GM18517 (cell line): ENCODE measurements around the gene ABI3BP.

Source experiments
- ATAC-seq: cut with Tn5 transposase; IDR thresholded peaks from one replicate; pipeline ENCODE4 v1.9.1; 2021; ENCODE audit warnings: mild to moderate bottlenecking, moderate library complexity; ENCODE audit not compliant: unreplicated experiment

Gene ABI3BP

DNA sequence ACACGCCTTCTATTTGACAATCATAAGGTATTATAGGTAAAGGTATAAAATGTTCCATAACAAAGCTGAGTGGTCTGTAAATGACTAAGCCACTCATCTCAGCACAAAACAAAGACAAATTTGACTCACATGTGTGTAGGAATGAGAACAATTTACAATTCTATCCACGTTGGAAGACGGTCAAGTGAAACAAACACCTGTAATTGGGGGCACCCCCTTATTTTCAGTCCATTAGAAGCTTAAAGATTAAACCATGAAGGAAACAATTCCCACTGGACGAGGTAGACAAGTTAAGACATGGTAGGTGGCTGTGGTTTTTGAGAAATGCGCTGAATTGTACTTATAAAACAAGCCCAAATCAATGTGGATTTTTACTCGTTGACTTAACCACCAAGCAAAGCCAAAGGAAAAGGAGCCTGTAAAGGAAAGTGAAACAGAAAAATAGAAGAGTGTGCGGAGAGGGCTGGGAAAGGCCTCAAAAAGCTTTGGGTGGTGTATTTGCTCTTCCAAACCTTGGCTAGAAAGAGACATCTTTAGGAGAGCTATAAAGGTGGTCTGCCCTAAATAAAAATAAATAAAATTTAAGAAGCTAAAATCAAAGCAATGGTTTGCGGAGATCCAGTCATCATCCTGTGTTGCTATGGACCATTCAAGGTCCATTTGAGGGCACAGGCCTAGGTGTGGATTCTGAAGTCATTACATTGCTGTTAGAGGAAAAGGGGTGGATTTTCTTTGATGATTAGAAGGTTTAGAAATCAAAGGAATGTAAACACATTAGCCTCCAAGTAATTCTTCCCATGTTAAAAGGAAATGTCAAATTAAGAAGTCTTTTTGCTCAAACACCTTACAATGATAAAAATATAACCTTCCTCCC lies 148.9 kb downstream of the ABI3BP start:
- no peak for ATAC-seq

DNA sequence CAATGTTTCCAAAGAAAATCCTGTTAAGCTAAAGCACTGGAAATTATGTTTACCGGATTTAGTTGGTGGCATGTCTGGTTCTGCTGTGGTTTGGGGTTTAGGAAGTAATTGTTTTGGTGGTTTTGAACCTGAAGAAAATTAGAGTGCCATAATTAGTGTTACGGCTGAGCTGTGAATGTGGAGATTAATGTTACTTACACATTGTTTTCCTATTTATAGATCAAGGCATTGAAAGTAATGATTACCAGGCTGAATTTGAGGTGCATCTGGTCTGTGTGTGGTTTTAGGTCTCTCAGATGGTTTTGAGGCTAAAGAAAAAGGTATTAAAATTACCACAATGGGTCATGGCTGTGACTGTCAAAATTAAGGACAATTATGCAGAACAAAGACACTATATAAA lies 155.1 kb downstream of the ABI3BP start:
- ATAC-seq, result no peak

DNA sequence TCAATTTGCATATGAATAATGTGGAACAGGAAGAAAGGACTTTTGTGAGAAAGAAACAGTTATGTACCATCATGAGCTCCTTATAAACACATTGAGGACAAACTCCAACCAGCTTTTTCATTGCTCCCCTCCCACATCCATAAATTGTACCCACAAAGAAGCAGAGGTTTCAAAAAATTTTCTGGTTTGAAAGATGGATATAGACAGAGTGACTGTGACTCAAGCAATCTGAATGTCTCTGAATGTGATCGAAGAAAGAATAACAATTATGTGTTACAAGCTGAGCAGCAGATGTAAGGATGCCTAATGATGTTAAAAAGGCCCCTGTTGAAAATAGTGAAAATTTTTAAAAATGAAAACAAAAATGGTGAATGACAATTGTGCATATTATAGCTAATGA lies 156.6 kb downstream of the ABI3BP start:
- ATAC-seq, result no peak

DNA sequence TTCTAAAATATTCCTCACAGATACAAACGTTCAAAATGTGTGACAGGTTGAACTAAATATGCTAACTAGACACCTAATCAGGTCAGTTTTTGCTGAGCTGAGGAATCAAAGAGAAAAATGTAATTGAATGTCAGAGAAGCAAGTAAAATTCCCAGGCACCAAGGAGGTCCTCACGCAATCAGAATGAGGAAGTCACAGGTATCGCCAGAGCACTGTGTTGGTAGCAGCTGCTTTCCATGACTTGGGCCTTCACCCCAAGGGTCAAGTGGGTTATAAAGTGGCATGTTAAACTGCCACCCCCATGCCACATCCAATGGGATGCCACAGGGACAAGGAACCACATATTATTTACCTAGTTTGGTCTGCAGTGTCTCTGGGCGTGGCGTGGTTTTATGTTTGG lies 158.9 kb downstream of the ABI3BP start:
- no peak for ATAC-seq

DNA sequence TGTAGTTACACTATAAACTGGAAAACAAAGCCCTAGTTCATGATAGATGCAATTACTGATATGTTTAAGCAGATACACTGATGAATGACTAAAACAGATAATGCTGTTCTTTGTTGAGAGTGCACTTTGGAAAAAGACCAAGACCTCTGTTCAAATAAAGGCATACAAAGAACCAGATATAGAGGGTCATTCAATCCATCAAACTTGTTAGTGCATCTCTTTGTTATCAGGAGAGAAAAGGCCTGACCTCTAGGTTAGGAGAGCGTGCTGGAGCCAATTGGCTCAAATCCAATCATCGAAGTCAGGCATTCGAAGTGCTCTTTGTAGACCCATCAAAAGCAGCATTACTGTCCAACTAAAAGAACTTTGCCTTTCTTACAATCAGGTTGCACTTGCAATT lies 159.7 kb downstream of the ABI3BP start:
- no peak for ATAC-seq

DNA sequence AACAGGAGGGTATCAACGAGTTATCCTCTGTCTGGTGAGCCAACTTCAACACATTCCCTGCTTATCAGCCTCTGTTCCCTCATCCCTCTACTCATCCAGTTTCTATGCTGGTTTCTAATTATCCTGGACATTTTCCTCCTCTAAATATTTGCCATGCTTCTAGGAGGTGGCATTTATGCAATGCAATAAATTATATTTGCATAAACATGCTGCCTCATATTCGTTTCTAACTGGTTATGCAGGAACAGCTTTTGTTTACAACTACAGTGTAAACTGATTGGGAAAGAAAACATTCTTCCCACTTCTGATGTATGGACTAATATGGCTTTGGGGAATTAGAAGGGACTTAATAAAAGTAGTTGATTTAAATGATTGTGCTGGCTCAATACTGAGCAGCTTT lies 161.6 kb downstream of the ABI3BP start:
- no peak for ATAC-seq

DNA sequence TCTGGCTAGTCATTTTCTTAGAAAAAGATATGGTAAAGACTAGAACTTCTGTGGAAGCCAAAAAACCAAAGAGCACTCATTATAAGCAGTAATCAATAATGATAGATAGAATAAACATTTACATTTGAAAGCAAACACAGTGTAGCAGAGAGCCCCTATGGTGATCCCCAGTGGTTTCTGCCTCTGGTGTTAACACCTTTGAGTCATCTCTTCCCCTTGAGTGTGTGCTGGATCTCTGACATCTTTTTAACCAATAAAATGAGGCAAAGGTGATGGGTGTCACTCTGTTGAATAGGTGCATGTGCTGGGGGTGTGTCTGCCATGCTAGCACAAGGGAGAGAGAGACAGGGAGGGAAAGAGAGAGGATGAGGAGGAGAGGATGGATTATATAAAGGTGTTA lies 162.3 kb downstream of the ABI3BP start:
- no peak for ATAC-seq

DNA sequence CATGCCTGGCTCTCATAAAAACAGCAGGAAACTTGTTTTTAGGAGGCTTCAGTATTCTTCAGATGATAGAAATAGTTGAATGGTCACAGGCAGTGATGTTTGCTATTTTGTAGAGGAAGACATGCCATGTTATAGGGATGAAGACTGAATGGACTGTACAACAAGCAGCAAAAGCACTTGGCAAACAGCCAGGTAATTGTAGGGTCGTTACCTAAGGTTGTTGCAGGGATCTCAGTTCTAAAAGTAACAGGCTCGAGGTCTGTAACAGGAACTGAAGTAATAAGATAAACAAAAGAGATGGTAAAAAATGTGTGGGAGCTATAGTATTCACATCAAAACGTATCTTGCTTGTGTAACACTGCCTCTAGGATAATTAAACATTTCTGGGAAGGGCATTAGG lies 167.6 kb downstream of the ABI3BP start:
- no peak for ATAC-seq

DNA sequence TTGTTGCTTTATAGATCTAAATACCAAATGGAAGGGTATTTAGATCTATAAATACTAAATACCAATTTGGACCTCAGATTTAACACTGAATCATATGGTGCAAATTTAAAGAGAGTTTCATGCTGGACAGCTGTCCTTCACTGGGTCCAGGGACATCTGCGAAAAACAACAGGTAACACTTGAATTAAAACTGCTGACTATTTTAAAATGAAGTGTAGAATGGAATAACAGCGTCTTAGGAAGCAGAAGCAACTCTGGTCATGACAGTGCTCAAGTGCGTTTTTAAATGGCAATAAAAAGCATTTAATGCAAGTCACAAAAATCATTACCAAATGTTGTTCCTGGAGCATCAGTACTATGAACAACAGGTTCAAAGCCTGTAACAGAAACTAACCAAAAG lies 177.6 kb downstream of the ABI3BP start:
- ATAC-seq, result no peak

DNA sequence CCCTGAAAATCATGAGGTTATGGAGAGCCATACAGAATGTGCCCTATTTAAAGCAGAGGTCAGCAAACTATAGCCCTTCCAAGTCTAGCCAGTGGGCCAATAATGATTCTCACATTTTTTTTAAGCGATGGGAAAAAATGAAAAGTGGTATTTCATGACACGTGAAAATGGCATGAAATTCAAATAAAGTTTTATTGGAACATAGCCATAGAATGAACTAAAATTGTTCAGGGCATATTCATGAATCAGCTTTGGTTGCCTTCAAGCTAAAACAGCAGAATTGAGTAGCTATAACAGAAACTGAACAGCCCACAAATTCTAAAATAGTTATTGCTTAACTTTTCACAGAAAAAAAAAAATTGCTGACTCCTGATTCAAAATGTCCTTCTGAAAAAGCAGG lies 179.4 kb downstream of the ABI3BP start:
- no peak for ATAC-seq

DNA sequence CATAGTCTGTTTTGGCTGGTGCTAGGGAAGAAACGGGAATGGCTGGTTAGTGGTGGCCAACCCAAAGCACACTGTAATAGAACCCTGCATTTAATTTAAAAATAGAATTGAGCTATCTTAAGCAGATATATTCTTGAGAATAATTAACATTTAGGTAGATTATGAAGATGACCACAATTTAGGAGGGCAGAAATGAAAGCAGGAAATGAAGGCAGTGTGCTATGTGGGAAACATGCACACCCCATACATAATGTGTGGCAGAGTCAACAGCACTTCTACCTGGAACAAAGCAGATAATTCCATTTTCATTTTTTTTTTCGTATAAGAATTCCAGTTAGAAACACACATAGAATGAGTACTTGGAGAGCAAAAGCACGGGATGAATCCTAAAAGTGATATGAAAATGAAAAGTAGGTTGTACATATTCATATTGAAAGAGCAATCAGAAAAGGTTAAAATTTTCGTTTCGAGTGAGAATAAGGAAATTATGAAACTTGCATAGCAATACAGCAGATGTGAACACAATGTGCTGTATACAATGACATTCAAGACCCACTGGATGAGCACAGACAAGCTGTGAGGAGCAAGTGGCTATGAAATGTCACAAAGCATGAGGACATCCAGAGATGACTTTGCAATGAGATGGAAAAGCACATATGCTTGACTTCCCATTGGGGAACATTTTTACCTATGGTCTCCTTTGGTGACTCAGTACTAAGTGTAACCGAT lies 181.3 kb downstream of the ABI3BP start:
- no peak for ATAC-seq

DNA sequence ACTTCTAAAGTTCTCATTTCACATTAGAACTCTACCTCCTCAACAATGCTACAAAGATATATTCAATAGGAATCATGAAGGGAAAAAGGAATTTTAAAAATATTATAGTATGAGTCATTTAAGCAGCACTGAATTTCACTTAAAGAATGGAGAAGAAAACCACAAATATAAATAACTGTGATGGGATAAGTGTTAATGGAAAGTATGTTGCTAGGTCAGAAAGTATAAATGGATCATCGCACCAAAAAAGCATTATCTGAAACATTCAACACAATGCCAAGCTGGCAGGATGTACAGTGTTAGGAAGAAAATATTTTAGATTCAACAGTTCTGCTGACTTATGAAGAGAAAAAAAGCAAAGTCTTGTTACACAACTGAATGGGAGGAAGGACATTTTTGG lies 182.6 kb downstream of the ABI3BP start:
- no peak for ATAC-seq

DNA sequence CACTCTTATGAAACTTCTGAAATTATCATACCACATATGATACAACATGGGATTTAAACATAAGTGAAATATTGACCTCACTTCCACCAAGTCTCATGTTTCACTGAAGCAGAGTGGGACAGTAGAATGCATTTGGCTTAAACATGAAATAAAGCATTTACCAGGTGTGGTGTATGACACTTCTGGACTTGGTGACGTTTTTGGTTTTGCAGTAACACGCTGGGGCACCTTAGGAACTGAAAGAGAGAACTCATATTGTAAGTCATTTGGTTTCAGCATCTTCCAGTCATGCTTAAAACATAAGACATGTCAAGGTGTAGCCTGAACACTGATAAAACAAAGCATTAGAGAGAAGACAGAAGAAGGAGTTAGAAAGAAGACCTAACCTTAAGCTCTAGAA lies 188.6 kb downstream of the ABI3BP start:
- ATAC-seq, result no peak

DNA sequence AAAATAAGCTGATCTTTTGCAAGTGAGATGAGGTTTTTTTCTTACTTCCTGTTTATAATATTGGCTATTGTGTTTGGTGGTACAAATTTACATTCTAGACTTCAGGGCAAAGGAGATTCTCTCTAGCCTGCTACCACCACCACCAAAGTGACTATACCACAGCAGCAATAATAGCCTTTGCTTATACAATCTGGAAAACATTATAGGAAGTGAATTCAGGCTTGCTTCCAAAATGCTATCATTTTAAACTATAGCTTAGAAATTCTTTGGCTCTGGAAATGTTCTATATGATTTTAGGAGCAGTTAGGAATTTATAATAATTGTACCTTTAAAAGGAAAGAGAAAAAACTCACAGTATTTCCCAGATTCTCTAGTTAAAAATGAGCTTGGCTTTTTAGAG lies 189.5 kb downstream of the ABI3BP start:
- ATAC-seq, result no peak

DNA sequence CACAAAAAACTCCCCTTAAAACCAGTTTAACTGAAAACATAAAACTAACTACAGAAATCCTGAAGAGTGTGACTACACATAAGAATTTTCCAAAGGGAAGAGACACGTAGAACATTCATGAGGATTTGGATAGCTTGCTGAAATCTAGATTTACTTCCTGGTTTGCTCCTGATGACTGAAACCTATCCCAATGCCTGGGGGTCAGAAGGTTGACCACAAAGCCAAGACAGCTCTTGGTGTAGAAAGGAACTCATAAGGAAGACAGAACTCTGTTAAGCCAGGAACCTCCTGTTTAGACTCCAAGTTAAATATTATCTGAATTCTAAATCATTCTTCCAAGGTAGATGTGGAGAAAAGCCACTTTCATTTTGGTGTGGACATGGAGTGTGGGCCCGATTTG lies 191.1 kb downstream of the ABI3BP start:
- no peak for ATAC-seq

DNA sequence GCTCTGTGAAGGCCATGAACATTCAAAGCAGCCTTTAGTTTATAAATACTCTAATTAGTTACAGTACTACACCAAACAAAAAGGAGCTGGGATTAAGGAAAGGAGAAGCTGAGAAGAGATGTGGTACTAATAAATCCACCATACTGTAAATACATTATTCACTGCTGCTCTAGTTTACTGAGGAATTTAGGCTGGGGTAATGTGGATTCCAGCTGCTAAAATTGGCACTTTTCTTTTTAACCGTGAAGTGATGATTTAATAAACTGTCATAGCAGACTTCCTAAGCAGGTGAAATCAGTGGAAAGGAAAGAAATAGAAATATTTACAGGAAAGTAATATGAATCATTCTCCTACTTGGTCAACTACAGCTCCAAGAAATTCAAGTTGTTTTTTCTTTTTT lies 195.2 kb downstream of the ABI3BP start:
- ATAC-seq, result no peak

DNA sequence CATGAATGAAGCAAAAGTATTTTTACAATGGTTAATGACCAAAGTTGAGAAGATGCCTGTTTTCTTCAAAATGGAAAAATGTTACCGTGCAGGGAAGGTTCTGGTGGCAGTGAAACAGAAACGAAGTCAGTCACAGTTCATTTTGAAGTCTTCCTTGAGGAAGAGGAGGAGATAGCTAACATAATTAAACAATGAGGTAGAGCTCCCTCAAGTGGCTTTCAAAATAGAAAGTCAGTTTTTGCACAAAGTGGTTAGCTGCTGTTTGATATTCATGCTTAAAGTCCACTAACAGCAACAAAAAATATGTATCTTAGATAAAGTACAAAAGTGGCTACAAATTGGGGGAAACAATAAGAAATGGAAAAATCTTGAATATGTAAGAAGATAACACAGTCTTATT lies 196.7 kb downstream of the ABI3BP start:
- ATAC-seq, result peak; percentile 60

DNA sequence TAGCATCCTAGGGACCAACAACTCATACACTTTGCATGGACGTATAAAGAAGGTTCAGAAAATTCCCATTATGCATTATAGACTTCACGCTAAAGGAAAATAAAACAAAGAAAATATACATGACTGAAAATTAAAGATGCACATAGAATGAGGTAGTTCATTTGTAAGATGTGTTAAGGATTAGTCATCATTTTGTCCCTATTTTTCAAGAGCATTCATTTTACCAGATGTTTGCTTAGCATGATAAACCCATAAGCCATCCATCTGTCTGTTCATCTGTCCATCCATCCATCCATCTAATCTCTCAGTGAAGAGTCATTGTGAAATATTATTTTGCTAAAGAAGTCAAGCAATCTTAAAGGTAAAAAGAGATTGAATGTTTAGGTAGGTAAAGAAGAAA lies 203.6 kb downstream of the ABI3BP start:
- ATAC-seq, result no peak

DNA sequence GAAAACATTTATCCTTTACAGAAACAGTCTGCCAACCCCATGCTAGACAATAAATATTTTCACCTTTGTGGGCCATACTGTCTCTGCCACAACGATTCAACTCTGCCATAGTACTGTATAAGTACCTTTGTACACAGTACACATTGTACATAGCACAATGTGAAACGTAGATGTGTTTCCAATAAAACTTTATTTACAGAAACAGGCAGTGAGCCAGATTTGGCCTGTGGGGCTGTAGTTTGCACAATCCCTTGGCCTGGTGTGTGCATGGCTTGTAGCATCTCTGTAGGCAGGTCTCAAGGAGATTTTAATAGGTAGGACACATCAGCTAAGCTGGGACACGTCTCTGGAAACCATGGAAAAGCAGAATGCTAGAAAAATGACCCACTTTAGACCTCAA lies 209.6 kb downstream of the ABI3BP start:
- no peak for ATAC-seq

DNA sequence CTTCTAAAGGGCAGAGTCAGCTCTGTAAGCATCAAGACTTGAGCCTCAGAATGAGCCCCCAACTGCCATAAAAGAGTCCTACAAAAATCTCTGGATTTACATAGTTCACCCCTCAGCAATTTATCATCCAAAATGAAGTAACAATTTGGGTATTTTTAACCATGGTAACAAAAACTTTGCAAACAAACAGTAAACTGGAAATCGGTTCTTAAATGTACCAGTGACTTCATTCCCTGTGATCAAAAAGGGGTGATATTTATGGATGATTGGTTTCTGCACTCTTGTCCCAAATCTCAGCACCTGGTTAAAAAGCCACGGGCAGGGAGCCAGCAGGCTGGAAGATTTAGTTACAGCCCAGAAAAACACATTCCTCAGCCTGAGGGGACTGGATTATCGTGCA lies 210.3 kb downstream of the ABI3BP start:
- ATAC-seq, result no peak

DNA sequence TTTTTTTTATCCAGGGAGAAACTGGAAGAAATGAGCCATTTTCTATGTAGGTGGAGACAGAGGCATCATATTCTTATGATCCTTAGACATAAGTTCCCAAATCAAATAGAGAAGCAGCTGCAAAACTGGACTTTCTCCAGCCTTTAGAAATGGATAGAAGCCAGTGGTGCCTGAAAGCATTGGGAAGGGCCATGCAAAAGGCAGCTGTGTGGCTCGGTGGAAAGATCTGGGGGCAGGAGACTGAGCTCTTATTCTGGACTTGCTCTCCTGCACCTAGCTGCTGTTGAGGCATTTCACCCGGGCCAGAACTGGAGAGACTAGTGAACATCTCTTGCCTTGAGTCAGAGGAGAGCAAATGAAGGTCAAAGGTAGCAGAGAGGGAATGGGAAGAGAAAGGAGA lies 210.9 kb downstream of the ABI3BP start:
- ATAC-seq, result no peak

DNA sequence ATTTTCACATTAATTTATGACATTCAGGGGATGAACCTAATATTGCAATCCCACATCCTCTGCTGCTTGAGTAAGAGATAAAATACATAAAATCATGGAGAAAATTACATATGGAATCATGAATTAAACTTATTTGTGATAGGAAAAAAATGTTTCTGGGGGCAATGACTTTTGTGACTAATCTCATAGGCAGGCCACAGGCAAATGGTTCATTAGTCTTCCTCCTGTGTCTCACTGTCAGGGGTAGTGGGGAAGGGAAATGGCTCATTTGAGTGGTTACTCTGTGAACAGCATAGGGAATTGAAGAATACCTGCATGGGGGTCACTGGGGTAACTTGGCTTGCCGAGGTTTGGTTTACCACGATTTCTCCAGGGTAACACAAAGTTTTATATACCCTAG lies 211.9 kb downstream of the ABI3BP start:
- ATAC-seq, result no peak
